HepG2 (cell line): Measurements from ENCODE around the gene TFF2. TPM values are rescaled to one million over a fixed set of nuclear protein-coding genes. Genes with fewer than 3 reads are reported as not detected.

Experiments
- ATAC-seq: fragments of 200-7000 bp; cut with Tn5 transposase; 3 replicates; pipeline ENCODE4 v1.9.1; 2020; ENCODE audit warnings: mild to moderate bottlenecking, moderate library complexity
- BruUV-seq: library from RNA; stranded (reverse); fragments of 400-500 nt; replicated peaks from 2 replicates; lab custom pipeline; 2021; lab: Mats Ljungman, UMichigan
- CTCF ChIA-PET: fragments of 300-600 bp; formaldehyde crosslinking; extraction: SDS; loops from one replicate; lab custom pipeline; 2021; ENCODE audit warnings: low total read pairs, inconsistent platforms, low intra/inter-chr PET ratio; lab: Yijun Ruan, JAX
- POLR2A ChIA-PET: fragments of 350-600 bp; sonication (Branson Sonifier 250); formaldehyde crosslinking; loops from one replicate; lab custom pipeline; 2020; ENCODE audit warnings: antibody characterized with exemption, inconsistent platforms; lab: Yijun Ruan, JAX
- DNase-seq: peaks from one replicate; pipeline ENCODE4 v3.0.0-alpha.2; 2015; ENCODE audit warnings: low spot score
- FAIRE-seq: peaks from 3 replicates; lab custom pipeline; 2011; peaks lifted over from hg19 to GRCh38; lab: Jason Lieb, UNC
- H2AFZ ChIP-seq: one replicate; pipeline ENCODE4 v1.6.1; 2011; ENCODE audit warnings: low read length, inconsistent platforms
- H3K27ac ChIP-seq: fragments of 300-600 bp; 3 replicates; pipeline ENCODE4 v1.8.0; 2011; ENCODE audit warnings: mixed run types, mild to moderate bottlenecking, mixed read lengths, low read length, inconsistent platforms; ENCODE audit not compliant: insufficient read depth; ENCODE audit errors: extremely low read length
- H3K27me3 ChIP-seq, 2 experiments: fragments of 200-600 bp in 1 of 2; 2 replicates in 1 of 2; 3 replicates in 1 of 2; pipeline versions ENCODE4 v1.6.0 to v1.8.0; 2011; ENCODE audit warnings: low read length in 2 of 2, mild to moderate bottlenecking in 2 of 2, moderate library complexity in 2 of 2, inconsistent platforms in 1 of 2; ENCODE audit not compliant: insufficient read depth in 2 of 2, control insufficient read depth in 1 of 2
- H3K36me3 ChIP-seq, 2 experiments: fragments of 200-600 bp in 1 of 2; replicated peaks in 1 of 2; 2 replicates in 1 of 2; 3 replicates in 1 of 2; pipeline versions ENCODE4 v1.5.1 to v1.8.0; 2011; ENCODE audit warnings: low read length in 2 of 2, inconsistent platforms in 1 of 2; ENCODE audit not compliant: insufficient read depth in 2 of 2, control insufficient read depth in 1 of 2
- H3K4me1 ChIP-seq: 2 replicates; pipeline ENCODE4 v1.5.1; 2012; ENCODE audit warnings: low read length, inconsistent platforms; ENCODE audit not compliant: insufficient read depth
- H3K4me2 ChIP-seq: 2 replicates; pipeline ENCODE4 v1.6.0; 2011; ENCODE audit warnings: low read depth, low read length, inconsistent platforms
- H3K4me3 ChIP-seq, 3 experiments: fragments of 200-600 bp in 1 of 3; sonication (generic), shearing (Covaris generic) in 1 of 3; replicated peaks in 1 of 3; 2 replicates each; pipeline ENCODE4 v1.5.1; 2011 to 2016; ENCODE audit warnings: low read length in 3 of 3, inconsistent platforms in 2 of 3, low read depth in 2 of 3, mild to moderate bottlenecking in 2 of 3, control low read depth in 1 of 3, mixed read lengths in 1 of 3; ENCODE audit not compliant: insufficient read depth in 1 of 3
- H3K79me2 ChIP-seq: one replicate; pipeline ENCODE4 v1.6.1; 2011; ENCODE audit warnings: low read length, inconsistent platforms; ENCODE audit not compliant: insufficient read depth
- H3K9ac ChIP-seq: 2 replicates; pipeline ENCODE4 v1.6.0; 2011; ENCODE audit warnings: mild to moderate bottlenecking, low read depth, low read length, inconsistent platforms; ENCODE audit not compliant: insufficient read depth
- H3K9me3 ChIP-seq: 2 replicates; pipeline ENCODE4 v1.5.1; 2012; ENCODE audit warnings: mild to moderate bottlenecking, low read length
- H4K20me1 ChIP-seq: 2 replicates; pipeline ENCODE4 v1.6.0; 2011; ENCODE audit warnings: inconsistent platforms, mild to moderate bottlenecking, low read length, moderate library complexity; ENCODE audit not compliant: insufficient read depth
- CCDC6 ChIP-seq: sonication (generic); formaldehyde crosslinking; IDR thresholded peaks from 2 replicates; pipeline ENCODE4 v1.8.1; 2022; ENCODE audit warnings: mild to moderate bottlenecking, missing genetic modification reagents, moderate library complexity
- GABPA ChIP-seq, 2 experiments: IDR thresholded peaks; 2 replicates each; pipeline ENCODE4 v1.6.1; 2011 to 2016; ENCODE audit warnings: low read depth in 2 of 2, low read length in 1 of 2, missing biosample characterization in 1 of 2, missing genetic modification characterization in 1 of 2
- GATAD2A ChIP-seq: IDR thresholded peaks from 2 replicates; pipeline ENCODE4 v1.6.1; 2016
- KAT8 ChIP-seq: IDR thresholded peaks from 2 replicates; pipeline ENCODE4 v1.6.1; 2016; ENCODE audit warnings: missing genetic modification reagents, missing compliant biosample characterization
- KDM6A ChIP-seq: IDR thresholded peaks from 2 replicates; pipeline ENCODE4 v1.6.1; 2016; ENCODE audit warnings: low read depth
- NFE2L1 ChIP-seq: sonication (generic); formaldehyde crosslinking; IDR thresholded peaks from 2 replicates; pipeline ENCODE4 v1.4.0; 2020; ENCODE audit warnings: missing genetic modification reagents, mild to moderate bottlenecking, borderline replicate concordance
- PAF1 ChIP-seq: IDR thresholded peaks from 2 replicates; pipeline ENCODE4 v1.6.1; 2016; ENCODE audit warnings: missing genetic modification reagents, missing compliant biosample characterization
- SIN3A ChIP-seq: IDR thresholded peaks from 2 replicates; pipeline ENCODE4 v1.6.1; 2011; ENCODE audit warnings: low read depth, mild to moderate bottlenecking, control low read depth, low read length, borderline replicate concordance
- SNAPC2 ChIP-seq: sonication (generic); formaldehyde crosslinking; IDR thresholded peaks from 2 replicates; pipeline ENCODE4 v1.8.1; 2022; ENCODE audit warnings: mild to moderate bottlenecking, missing genetic modification reagents
- SPEN ChIP-seq: sonication (generic); formaldehyde crosslinking; IDR thresholded peaks from 2 replicates; pipeline ENCODE4 v1.5.1; 2020; ENCODE audit warnings: low read depth, mild to moderate bottlenecking, missing genetic modification reagents
- TP53 ChIP-seq: sonication (generic); formaldehyde crosslinking; conservative IDR thresholded peaks from 2 replicates; pipeline ENCODE4 v1.4.0; 2020; ENCODE audit warnings: missing genetic modification reagents
- ZNF143 ChIP-seq: sonication (generic); formaldehyde crosslinking; IDR thresholded peaks from 2 replicates; pipeline ENCODE4 v1.4.0; 2020; ENCODE audit warnings: missing genetic modification reagents
- ZNF510 ChIP-seq: sonication (generic); formaldehyde crosslinking; IDR thresholded peaks from 2 replicates; pipeline ENCODE4 v1.4.0; 2020; ENCODE audit warnings: low read depth, mild to moderate bottlenecking, missing genetic modification reagents
- ZNF530 ChIP-seq: sonication (generic); formaldehyde crosslinking; IDR thresholded peaks from 2 replicates; pipeline ENCODE4 v1.5.0; 2020; ENCODE audit warnings: low read depth, mild to moderate bottlenecking, missing genetic modification reagents
- ZNF546 ChIP-seq: sonication (generic); formaldehyde crosslinking; conservative IDR thresholded peaks from 2 replicates; pipeline ENCODE4 v1.8.1; 2023; ENCODE audit warnings: mild to moderate bottlenecking, missing genetic modification reagents
- ZNF670 ChIP-seq: sonication (generic); formaldehyde crosslinking; IDR thresholded peaks from 2 replicates; pipeline ENCODE4 v1.8.0; 2022; ENCODE audit warnings: mild to moderate bottlenecking, missing genetic modification reagents, borderline replicate concordance
- WGBS: methylation state at CpG from one replicate; pipeline ENCODE4 v1.1.6; 2017; ENCODE audit warnings: low lambda C conversion rate; 5-methylcytosine and 5-hydroxymethylcytosine counted together
- in situ Hi-C: cut with HindIII; loops from 2 replicates; pipeline ENCODE4 v1.10.0; 2017; ENCODE audit warnings: low pct_unique_long_range_greater_than_20kb; ENCODE audit not compliant: extremely low pct_ligation_motif_present
- intact Hi-C: fragments of 100-400 bp; cut with micrococcal nuclease; formaldehyde crosslinking; loops from one replicate; pipeline ENCODE4 v1.10.0; 2022; ENCODE audit not compliant: unreplicated experiment
- polyA plus RNA-seq, 8 experiments: library from polyadenylated mRNA; depleted of rRNA in 3 of 8; stranded (reverse) in 7 of 8; unstranded in 1 of 8; fragments of >200 nt; fragmentation: Illumina TruSeq in 4 of 8; extraction: Trizol in 4 of 8; gene quantifications; 2 replicates each; pipeline versions ENCODE4 v1.2.1 to v1.2.3, GENCODE V29; 2011 to 2016; ENCODE audit warnings: low read depth in 4 of 8, missing spikeins in 1 of 8, mixed read lengths in 1 of 8; ENCODE audit not compliant: insufficient read depth in 1 of 8
- total RNA-seq, 5 experiments: library from RNA; depleted of rRNA; stranded (reverse); fragments of >200 nt; fragmentation: Illumina TruSeq; extraction: Trizol; gene quantifications; 2 replicates each; pipeline ENCODE4 v1.2.3, GENCODE V29; 2016; ENCODE audit warnings: low read depth in 1 of 5
- TF ChIP-seq, protein P1 (sequence below): sonication (generic); formaldehyde crosslinking; conservative IDR thresholded peaks from 2 replicates; pipeline ENCODE4 v1.4.0; 2020; ENCODE audit warnings: missing genetic modification reagents
- TF ChIP-seq, protein P2 (sequence below): sonication (generic); formaldehyde crosslinking; IDR thresholded peaks from 2 replicates; pipeline ENCODE4 v1.8.0; 2022; ENCODE audit warnings: missing genetic modification reagents, mild to moderate bottlenecking, moderate library complexity, borderline replicate concordance
- TF ChIP-seq, protein P3 (sequence below): sonication (generic); formaldehyde crosslinking; IDR thresholded peaks from 2 replicates; pipeline ENCODE4 v1.8.0; 2022; ENCODE audit warnings: low read depth, missing genetic modification reagents
- TF ChIP-seq, protein P4 (sequence below): fragments of 450-650 bp; IDR thresholded peaks from 2 replicates; pipeline ENCODE4 v1.6.1; 2017

Gene TFF2
- total and polyA plus RNA-seq, 2 of the 13 experiments (the other 11 are each of a cell fraction or from before 2014, with no cell fraction given) = 1.5 TPM; not detected in 1

DNA sequence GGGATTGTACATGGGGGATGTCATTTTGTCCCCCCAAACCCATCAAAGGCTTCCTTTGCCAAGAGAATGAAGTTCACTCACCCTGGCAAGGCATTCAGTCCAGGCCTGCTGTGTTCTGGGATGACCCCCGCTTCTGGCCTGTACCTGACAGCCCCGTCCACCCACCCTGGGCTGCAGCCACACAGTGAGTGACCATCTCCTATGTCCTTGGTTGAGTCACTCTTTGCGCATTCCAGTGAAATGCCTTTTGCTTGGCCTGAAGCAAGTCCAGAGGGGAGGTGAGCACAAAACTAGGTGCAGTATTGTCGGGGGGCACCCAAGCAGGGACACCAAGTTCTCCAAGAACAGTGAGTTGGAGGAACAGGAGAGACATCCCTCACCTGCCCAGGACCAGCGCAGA, 34.8 kb upstream of the TFF2 start:
- FAIRE-seq (no peak), DNase-seq (peak; percentile 62), ATAC-seq (peak; percentile 67)
- Histone ChIP-seq H3K27me3 (no peaks in the 10 kb centered on the region), H2AFZ (no peak overlapping the region), H3K4me3 (peak overlapping the region; percentile 22 to 49 (median 25); a peak in 5 of 6 replicates), H3K4me2 (peak overlapping the region; percentile 88), H3K27ac (peak overlapping the region; percentile 83), H3K4me1 (peaks cover 74% of the 10 kb centered on the region), H4K20me1 (no peaks in the 10 kb centered on the region), H3K9me3 (no peaks in the 10 kb centered on the region), H3K79me2 (no peaks in the 10 kb centered on the region), H3K36me3 (no peaks in the 10 kb centered on the region), H3K9ac (peak overlapping the region; percentile 62)
- CTCF ChIA-PET = no interaction called here
- POLR2A ChIA-PET = interaction anchor here (0.7 to 2.6 kb wide), 5 partner anchors 13 to 775 kb away, joined by 3 to 10 read pairs (median 6); partner anchors contain the start of genes TFF1 and UBASH3A
- in situ Hi-C loops (no loop called here), intact Hi-C loops (no loop called here)
- WGBS = 7% methylated on average over 4 of the region's 5 CpGs
- BruUV-seq = TSS peak; percentile 39
- TF ChIP-seq GABPA (IDR thresholded peaks at IDR 0.05; ENCODE audit: low read depth, low read length) (no peak), GABPA (CRISPR knock-in tag; IDR thresholded peaks at IDR 0.05; ENCODE audit: low read depth) (no peak), SIN3A (peak; percentile 38; the same call in 1 of the 2 replicates), CCDC6 (peak; percentile 11; the same call in 1 of the 2 replicates), PAF1 (CRISPR knock-in tag) (no peak), TP53 (CRISPR knock-in tag) (no peak), ZNF510 (CRISPR knock-in tag) (no peak), SNAPC2 (CRISPR knock-in tag) (0 out of 2 replicates have a peak, but pooled peaks have one; percentile 36), ZNF530 (CRISPR knock-in tag) (no peak), KDM6A (CRISPR knock-in tag) (no peak), SPEN (CRISPR knock-in tag) (0 out of 2 replicates have a peak, but pooled peaks have one; percentile 3), ZNF670 (CRISPR knock-in tag) (peak; percentile 31; the same call in 1 of the 2 replicates), ZNF143 (no peak; the same call in 1 of the 2 replicates), NFE2L1 (CRISPR knock-in tag) (no peak), KAT8 (CRISPR knock-in tag) (no peak), ZNF546 (CRISPR knock-in tag) (no peak), GATAD2A (no peak)
- TF ChIP-seq, protein P1, sequence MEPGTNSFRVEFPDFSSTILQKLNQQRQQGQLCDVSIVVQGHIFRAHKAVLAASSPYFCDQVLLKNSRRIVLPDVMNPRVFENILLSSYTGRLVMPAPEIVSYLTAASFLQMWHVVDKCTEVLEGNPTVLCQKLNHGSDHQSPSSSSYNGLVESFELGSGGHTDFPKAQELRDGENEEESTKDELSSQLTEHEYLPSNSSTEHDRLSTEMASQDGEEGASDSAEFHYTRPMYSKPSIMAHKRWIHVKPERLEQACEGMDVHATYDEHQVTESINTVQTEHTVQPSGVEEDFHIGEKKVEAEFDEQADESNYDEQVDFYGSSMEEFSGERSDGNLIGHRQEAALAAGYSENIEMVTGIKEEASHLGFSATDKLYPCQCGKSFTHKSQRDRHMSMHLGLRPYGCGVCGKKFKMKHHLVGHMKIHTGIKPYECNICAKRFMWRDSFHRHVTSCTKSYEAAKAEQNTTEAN = peak; percentile 23; the same call in 1 of the 2 replicates
- TF ChIP-seq, protein P2, sequence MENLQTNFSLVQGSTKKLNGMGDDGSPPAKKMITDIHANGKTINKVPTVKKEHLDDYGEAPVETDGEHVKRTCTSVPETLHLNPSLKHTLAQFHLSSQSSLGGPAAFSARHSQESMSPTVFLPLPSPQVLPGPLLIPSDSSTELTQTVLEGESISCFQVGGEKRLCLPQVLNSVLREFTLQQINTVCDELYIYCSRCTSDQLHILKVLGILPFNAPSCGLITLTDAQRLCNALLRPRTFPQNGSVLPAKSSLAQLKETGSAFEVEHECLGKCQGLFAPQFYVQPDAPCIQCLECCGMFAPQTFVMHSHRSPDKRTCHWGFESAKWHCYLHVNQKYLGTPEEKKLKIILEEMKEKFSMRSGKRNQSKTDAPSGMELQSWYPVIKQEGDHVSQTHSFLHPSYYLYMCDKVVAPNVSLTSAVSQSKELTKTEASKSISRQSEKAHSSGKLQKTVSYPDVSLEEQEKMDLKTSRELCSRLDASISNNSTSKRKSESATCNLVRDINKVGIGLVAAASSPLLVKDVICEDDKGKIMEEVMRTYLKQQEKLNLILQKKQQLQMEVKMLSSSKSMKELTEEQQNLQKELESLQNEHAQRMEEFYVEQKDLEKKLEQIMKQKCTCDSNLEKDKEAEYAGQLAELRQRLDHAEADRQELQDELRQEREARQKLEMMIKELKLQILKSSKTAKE (CRISPR knock-in tag) = no peak
- TF ChIP-seq, protein P3, sequence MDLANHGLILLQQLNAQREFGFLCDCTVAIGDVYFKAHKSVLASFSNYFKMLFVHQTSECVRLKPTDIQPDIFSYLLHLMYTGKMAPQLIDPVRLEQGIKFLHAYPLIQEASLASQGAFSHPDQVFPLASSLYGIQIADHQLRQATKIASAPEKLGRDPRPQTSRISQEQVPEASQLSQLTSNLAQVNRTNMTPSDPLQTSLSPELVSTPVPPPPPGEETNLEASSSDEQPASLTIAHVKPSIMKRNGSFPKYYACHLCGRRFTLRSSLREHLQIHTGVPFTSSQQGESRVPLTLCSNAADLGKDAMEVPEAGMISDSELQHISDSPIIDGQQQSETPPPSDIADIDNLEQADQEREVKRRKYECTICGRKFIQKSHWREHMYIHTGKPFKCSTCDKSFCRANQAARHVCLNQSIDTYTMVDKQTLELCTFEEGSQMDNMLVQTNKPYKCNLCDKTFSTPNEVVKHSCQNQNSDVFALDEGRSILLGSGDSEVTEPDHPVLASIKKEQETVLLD = no peak
- TF ChIP-seq, protein P4, sequence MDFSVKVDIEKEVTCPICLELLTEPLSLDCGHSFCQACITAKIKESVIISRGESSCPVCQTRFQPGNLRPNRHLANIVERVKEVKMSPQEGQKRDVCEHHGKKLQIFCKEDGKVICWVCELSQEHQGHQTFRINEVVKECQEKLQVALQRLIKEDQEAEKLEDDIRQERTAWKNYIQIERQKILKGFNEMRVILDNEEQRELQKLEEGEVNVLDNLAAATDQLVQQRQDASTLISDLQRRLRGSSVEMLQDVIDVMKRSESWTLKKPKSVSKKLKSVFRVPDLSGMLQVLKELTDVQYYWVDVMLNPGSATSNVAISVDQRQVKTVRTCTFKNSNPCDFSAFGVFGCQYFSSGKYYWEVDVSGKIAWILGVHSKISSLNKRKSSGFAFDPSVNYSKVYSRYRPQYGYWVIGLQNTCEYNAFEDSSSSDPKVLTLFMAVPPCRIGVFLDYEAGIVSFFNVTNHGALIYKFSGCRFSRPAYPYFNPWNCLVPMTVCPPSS = no peak
